ENCODE data around the gene IL18BP.

The IL18BP gene

GRCh38 chr11:71997594-71997993 is 1.1 kb upstream of the IL18BP start:
- H3K27me3 ChIP-seq (ENCODE audit: insufficient read depth, low read length): no peaks in the 10 kb centered on the region
- H3K4me3 ChIP-seq (ENCODE audit: low read length): no peak overlapping the region
- no peaks in the 10 kb centered on the region for H3K4me1 ChIP-seq (ENCODE audit: insufficient read depth, low read length)
- H3K9me3 ChIP-seq (ENCODE audit: insufficient read depth, low read depth, low read length): no peaks in the 10 kb centered on the region
- no peak overlapping the region for H3K27ac ChIP-seq (ENCODE audit: low read depth, low read length)
- 91% methylated on average over 3 of the region's 3 CpGs for WGBS
- no peak overlapping the region for H3K9ac ChIP-seq (ENCODE audit: low read depth, low read length)
- H3K36me3 ChIP-seq (ENCODE audit: insufficient read depth, low read length): peaks cover 15% of the 10 kb centered on the region

DNA sequence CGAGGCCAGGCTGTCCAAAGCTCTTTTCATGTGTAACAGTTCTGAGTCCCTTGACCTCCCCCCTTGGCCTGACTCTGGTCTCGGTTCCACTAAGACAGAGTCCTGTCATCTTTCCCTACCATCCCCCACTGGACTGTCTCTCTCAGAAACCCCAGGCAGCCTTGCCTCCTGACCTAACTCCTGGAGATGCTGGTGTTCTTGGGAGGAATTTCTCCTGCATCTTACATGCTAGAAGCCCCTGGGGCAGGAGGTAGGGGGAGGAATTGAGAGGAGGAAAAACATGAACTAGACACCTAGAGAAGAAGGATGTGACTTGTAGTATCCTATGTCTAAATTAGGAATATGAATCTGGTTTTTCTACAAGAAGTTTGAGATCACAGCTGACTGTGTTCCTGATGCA is 648 bp upstream of the IL18BP start:
- Histone ChIP-seq H3K9ac (ENCODE audit: low read depth, low read length) (no peak overlapping the region), H3K27me3 (ENCODE audit: insufficient read depth, low read length) (no peaks in the 10 kb centered on the region), H3K4me3 (ENCODE audit: low read length) (no peak overlapping the region), H3K4me1 (ENCODE audit: insufficient read depth, low read length) (no peaks in the 10 kb centered on the region), H3K27ac (ENCODE audit: low read depth, low read length) (no peak overlapping the region), H3K36me3 (ENCODE audit: insufficient read depth, low read length) (peaks cover 20% of the 10 kb centered on the region), H3K9me3 (ENCODE audit: insufficient read depth, low read depth, low read length) (no peaks in the 10 kb centered on the region)
- WGBS: 91% methylated on average over 2 of the region's 2 CpGs

DNA sequence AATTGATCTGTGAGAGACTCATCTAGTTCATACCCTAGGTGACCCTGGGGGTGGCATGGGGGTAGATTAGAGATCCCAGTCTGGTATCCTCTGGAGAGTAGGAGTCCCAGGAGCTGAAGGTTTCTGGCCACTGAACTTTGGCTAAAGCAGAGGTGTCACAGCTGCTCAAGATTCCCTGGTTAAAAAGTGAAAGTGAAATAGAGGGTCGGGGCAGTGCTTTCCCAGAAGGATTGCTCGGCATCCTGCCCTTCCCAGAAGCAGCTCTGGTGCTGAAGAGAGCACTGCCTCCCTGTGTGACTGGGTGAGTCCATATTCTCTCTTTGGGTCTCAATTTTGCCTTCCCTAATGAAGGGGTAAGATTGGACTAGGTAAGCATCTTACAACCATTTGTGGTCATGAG is 653 bp downstream of the IL18BP start:
- 90% methylated on average over 2 of the region's 2 CpGs for WGBS

GRCh38 chr11:71999798-72000197 is 1.1 kb downstream of the IL18BP start:
- Histone ChIP-seq H3K4me3 (ENCODE audit: low read length) (no peak overlapping the region), H3K4me1 (ENCODE audit: insufficient read depth, low read length) (no peaks in the 10 kb centered on the region), H3K27me3 (ENCODE audit: insufficient read depth, low read length) (no peaks in the 10 kb centered on the region), H3K9ac (ENCODE audit: low read depth, low read length) (no peak overlapping the region), H3K9me3 (ENCODE audit: insufficient read depth, low read depth, low read length) (no peaks in the 10 kb centered on the region), H3K27ac (ENCODE audit: low read depth, low read length) (no peak overlapping the region), H3K36me3 (ENCODE audit: insufficient read depth, low read length) (peaks cover 37% of the 10 kb centered on the region)
- 90% methylated on average over 8 of the region's 8 CpGs for WGBS

More for the DNA sequence above, 653 bp downstream of the IL18BP start:
- no peak overlapping the region for H3K4me3 ChIP-seq (ENCODE audit: low read length)
- no peak overlapping the region for H3K9ac ChIP-seq (ENCODE audit: low read depth, low read length)
- peaks cover 33% of the 10 kb centered on the region for H3K36me3 ChIP-seq (ENCODE audit: insufficient read depth, low read length)
- H3K27me3 ChIP-seq (ENCODE audit: insufficient read depth, low read length): no peaks in the 10 kb centered on the region
- H3K4me1 ChIP-seq (ENCODE audit: insufficient read depth, low read length): no peaks in the 10 kb centered on the region
- H3K27ac ChIP-seq (ENCODE audit: low read depth, low read length): no peak overlapping the region
- H3K9me3 ChIP-seq (ENCODE audit: insufficient read depth, low read depth, low read length): no peaks in the 10 kb centered on the region

DNA sequence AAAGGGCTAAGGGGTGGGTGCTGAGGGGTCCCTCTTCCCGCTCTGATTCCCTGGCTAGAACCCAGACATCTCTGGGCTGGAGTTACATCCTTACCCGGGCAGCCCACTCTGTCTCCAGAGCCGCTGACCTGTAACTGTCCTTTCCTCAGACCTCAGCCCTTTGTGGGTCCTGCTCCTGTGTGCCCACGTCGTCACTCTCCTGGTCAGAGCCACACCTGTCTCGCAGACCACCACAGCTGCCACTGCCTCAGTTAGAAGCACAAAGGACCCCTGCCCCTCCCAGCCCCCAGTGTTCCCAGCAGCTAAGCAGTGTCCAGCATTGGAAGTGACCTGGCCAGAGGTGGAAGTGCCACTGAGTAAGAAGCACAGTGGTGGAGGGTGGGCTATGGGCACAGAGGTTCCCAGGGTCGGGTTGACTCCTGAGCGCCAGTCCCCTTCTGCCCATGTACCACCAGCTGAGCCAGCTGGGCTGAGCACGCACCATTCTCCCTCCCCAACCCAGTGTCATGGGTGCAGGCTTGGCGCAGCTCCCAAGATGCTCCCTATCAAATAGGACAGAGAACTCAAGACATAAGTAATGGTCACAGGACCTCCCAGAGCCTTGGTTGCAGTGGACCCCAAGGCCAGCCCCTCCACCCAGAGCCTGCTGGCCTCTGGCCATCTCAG is 1.6 kb downstream of the IL18BP start:
- H3K9ac ChIP-seq (ENCODE audit: low read depth, low read length): no peak overlapping the region
- 95% methylated on average over 10 of the region's 10 CpGs for WGBS

GRCh38 chr11:72001285-72001684 is 2.6 kb downstream of the IL18BP start:
- Histone ChIP-seq H3K27me3 (ENCODE audit: insufficient read depth, low read length) (no peaks in the 10 kb centered on the region), H3K27ac (ENCODE audit: low read depth, low read length) (no peak overlapping the region), H3K36me3 (ENCODE audit: insufficient read depth, low read length) (peaks cover 48% of the 10 kb centered on the region), H3K4me3 (ENCODE audit: low read length) (no peak overlapping the region), H3K9me3 (ENCODE audit: insufficient read depth, low read depth, low read length) (no peaks in the 10 kb centered on the region), H3K9ac (ENCODE audit: low read depth, low read length) (no peak overlapping the region), H3K4me1 (ENCODE audit: insufficient read depth, low read length) (no peaks in the 10 kb centered on the region)
- 94% methylated on average over 11 of the region's 11 CpGs for WGBS

More for the DNA sequence above, 1.6 kb downstream of the IL18BP start:
- Histone ChIP-seq H3K4me3 (ENCODE audit: low read length) (no peak overlapping the region), H3K9me3 (ENCODE audit: insufficient read depth, low read depth, low read length) (no peaks in the 10 kb centered on the region), H3K27ac (ENCODE audit: low read depth, low read length) (no peak overlapping the region), H3K4me1 (ENCODE audit: insufficient read depth, low read length) (no peaks in the 10 kb centered on the region), H3K36me3 (ENCODE audit: insufficient read depth, low read length) (peaks cover 42% of the 10 kb centered on the region), H3K27me3 (ENCODE audit: insufficient read depth, low read length) (no peaks in the 10 kb centered on the region)

DNA sequence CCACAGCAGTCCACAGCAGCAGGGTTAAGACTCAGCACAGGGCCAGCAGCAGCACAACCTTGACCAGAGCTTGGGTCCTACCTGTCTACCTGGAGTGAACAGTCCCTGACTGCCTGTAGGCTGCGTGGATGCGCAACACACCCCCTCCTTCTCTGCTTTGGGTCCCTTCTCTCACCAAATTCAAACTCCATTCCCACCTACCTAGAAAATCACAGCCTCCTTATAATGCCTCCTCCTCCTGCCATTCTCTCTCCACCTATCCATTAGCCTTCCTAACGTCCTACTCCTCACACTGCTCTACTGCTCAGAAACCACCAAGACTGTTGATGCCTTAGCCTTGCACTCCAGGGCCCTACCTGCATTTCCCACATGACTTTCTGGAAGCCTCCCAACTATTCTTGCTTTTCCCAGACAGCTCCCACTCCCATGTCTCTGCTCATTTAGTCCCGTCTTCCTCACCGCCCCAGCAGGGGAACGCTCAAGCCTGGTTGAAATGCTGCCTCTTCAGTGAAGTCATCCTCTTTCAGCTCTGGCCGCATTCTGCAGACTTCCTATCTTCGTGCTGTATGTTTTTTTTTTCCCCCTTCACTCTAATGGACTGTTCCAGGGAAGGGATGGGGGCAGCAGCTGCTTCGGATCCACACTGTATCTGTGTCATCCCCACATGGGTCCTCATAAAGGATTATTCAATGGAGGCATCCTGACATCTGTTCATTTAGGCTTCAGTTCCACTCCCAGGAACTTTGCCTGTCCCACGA is 3.3 kb downstream of the IL18BP start:
- 89% methylated on average over 10 of the region's 10 CpGs for WGBS
- no peak overlapping the region for H3K9ac ChIP-seq (ENCODE audit: low read depth, low read length)

GRCh38 chr11:72002841-72003775 is 4.4 kb downstream of the IL18BP start:
- no peaks in the 10 kb centered on the region for H3K27me3 ChIP-seq (ENCODE audit: insufficient read depth, low read length)
- no peaks in the 10 kb centered on the region for H3K4me1 ChIP-seq (ENCODE audit: insufficient read depth, low read length)
- no peak overlapping the region for H3K27ac ChIP-seq (ENCODE audit: low read depth, low read length)
- peaks cover 66% of the 10 kb centered on the region for H3K36me3 ChIP-seq (ENCODE audit: insufficient read depth, low read length)
- H3K4me3 ChIP-seq (ENCODE audit: low read length): no peak overlapping the region
- H3K9ac ChIP-seq (ENCODE audit: low read depth, low read length): no peak overlapping the region
- no peaks in the 10 kb centered on the region for H3K9me3 ChIP-seq (ENCODE audit: insufficient read depth, low read depth, low read length)
- WGBS: 97% methylated on average over 10 of the region's 12 CpGs

More for the DNA sequence above, 3.3 kb downstream of the IL18BP start:
- Histone ChIP-seq H3K4me3 (ENCODE audit: low read length) (no peak overlapping the region), H3K27ac (ENCODE audit: low read depth, low read length) (no peak overlapping the region), H3K4me1 (ENCODE audit: insufficient read depth, low read length) (no peaks in the 10 kb centered on the region), H3K9me3 (ENCODE audit: insufficient read depth, low read depth, low read length) (no peaks in the 10 kb centered on the region), H3K36me3 (ENCODE audit: insufficient read depth, low read length) (peaks cover 56% of the 10 kb centered on the region), H3K27me3 (ENCODE audit: insufficient read depth, low read length) (no peaks in the 10 kb centered on the region)

GRCh38 chr11:72003776-72004171 is 5.1 kb downstream of the IL18BP start:
- H3K9ac ChIP-seq (ENCODE audit: low read depth, low read length): no peak overlapping the region
- 95% methylated on average over 20 of the region's 20 CpGs for WGBS
- H3K4me3 ChIP-seq (ENCODE audit: low read length): no peak overlapping the region
- peaks cover 73% of the 10 kb centered on the region for H3K36me3 ChIP-seq (ENCODE audit: insufficient read depth, low read length)
- H3K4me1 ChIP-seq (ENCODE audit: insufficient read depth, low read length): no peaks in the 10 kb centered on the region
- H3K9me3 ChIP-seq (ENCODE audit: insufficient read depth, low read depth, low read length): no peaks in the 10 kb centered on the region
- no peak overlapping the region for H3K27ac ChIP-seq (ENCODE audit: low read depth, low read length)
- no peaks in the 10 kb centered on the region for H3K27me3 ChIP-seq (ENCODE audit: insufficient read depth, low read length)

DNA sequence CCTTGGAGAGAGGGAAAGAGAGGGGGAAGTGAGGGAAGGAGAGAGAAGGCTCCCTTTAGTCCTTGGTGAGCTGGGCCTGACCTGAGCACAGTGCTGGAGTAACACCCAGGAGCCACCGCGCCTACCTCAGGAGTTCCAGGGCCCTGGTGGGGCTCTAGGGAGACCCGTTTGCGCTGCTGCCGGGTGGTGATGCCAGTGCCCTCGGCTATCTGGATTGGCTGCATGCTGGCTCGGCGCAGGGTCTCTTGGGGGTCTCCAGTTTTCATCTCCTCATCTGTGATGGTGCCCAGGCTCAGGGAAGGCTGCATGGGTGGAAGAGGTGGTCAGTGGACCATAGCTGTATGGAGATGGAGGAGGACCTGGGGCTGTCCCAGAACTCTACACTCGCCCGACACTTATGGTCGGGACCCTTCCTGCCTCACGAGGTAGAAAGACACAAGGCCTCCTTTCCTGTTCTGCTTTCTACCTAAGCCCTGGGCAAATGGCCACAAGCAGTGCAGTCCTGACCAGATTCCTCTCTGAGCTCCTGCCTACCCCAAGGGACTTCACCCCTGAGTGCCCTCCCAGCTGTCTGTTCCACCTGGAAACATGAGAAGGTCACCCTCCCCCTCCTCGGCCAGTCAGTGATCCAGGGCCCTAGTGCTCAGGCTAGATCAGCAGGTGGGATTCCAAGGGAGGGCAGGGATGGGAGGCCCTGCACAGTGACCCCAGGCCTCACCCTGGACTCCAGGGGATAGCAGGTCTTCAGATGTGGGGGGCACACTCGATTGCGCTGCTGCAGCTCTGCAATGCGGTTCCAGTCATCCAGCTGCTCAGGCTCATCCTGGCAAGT is 6.0 kb downstream of the IL18BP start:
- Histone ChIP-seq H3K36me3 (ENCODE audit: insufficient read depth, low read length) (peaks cover 82% of the 10 kb centered on the region), H3K9me3 (ENCODE audit: insufficient read depth, low read depth, low read length) (no peaks in the 10 kb centered on the region), H3K9ac (ENCODE audit: low read depth, low read length) (no peak overlapping the region), H3K27ac (ENCODE audit: low read depth, low read length) (no peak overlapping the region), H3K4me3 (ENCODE audit: low read length) (no peak overlapping the region), H3K27me3 (ENCODE audit: insufficient read depth, low read length) (no peaks in the 10 kb centered on the region), H3K4me1 (ENCODE audit: insufficient read depth, low read length) (no peaks in the 10 kb centered on the region)
- 96% methylated on average over 16 of the region's 16 CpGs for WGBS
